HG03571 (cell line): ENCODE results near the gene UPF3A.
"Not testable (repeated sequence)": the region's sequence is repeated elsewhere in the genome, so short reads cannot be mapped to it uniquely, and the experiment has no call there.

ENCODE experiments used
- ATAC-seq: cut with Tn5 transposase; IDR thresholded peaks from one replicate; pipeline ENCODE4 v1.9.1; 2021; ENCODE audit not compliant: unreplicated experiment

The UPF3A gene

GRCh38 chr13:114333881-114334280 lies 52.5 kb downstream of the UPF3A start:
- not testable (repeated sequence) for ATAC-seq

- no peak for ATAC-seq
These were observed 53.1 kb downstream of the UPF3A start for GRCh38 chr13:114334305-114335053.

- not testable (repeated sequence) for ATAC-seq
These were observed 55.1 kb downstream of the UPF3A start for GRCh38 chr13:114336457-114336856.

GRCh38 chr13:114338959-114339358 lies 57.6 kb downstream of the UPF3A start:
- ATAC-seq, result no peak

- no peak for ATAC-seq
These were observed 58.6 kb downstream of the UPF3A start for GRCh38 chr13:114339857-114340534.

- ATAC-seq, result no peak
These were observed 59.8 kb downstream of the UPF3A start for GRCh38 chr13:114341003-114341777.

- not testable (repeated sequence) for ATAC-seq
These were observed 65.9 kb downstream of the UPF3A start for GRCh38 chr13:114347256-114347655.

GRCh38 chr13:114352763-114353162 lies 71.4 kb downstream of the UPF3A start:
- ATAC-seq, result not testable (repeated sequence)

- ATAC-seq, result not testable (repeated sequence)
These were observed 72.0 kb downstream of the UPF3A start for GRCh38 chr13:114353382-114353781.
